ENCODE measurements around the gene NUDT17.

DNA sequence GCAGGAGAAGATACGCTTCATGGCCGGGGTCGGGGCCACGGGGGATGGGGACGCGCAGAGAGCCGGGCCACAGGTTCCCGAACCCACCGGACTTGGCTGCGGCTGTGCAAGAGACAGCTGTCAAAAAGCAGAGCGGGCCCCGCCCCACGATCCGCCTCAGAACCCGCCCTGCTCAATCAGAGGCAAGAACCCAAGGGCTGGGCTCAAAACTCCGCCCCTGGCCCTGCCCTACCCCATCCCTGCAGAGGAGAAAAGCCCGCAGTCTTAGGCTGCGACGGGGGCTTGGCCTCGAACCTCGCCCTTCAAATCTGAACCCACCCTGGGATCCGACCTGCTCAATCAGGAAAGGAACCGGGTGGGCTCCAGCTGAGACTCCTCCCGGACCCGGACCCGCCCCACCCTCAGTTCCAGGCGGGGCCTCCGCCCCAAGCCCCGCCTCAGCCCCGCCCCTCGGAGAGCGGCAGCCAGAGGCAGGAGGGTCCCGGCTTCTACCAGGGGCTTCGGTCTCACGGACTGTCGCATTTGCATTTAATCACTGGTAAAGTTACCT is 40.4 kb downstream of the NUDT17 start, which contains the start of gene ANKRD35:
- TF ChIP-seq GLIS3 (CRISPR knock-in tag; IDR thresholded peaks at IDR 0.05) (no peak), BACH2 (CRISPR knock-in tag; IDR thresholded peaks at IDR 0.05; ENCODE audit: borderline replicate concordance) (no peak)
- TF ChIP-seq, protein P1, sequence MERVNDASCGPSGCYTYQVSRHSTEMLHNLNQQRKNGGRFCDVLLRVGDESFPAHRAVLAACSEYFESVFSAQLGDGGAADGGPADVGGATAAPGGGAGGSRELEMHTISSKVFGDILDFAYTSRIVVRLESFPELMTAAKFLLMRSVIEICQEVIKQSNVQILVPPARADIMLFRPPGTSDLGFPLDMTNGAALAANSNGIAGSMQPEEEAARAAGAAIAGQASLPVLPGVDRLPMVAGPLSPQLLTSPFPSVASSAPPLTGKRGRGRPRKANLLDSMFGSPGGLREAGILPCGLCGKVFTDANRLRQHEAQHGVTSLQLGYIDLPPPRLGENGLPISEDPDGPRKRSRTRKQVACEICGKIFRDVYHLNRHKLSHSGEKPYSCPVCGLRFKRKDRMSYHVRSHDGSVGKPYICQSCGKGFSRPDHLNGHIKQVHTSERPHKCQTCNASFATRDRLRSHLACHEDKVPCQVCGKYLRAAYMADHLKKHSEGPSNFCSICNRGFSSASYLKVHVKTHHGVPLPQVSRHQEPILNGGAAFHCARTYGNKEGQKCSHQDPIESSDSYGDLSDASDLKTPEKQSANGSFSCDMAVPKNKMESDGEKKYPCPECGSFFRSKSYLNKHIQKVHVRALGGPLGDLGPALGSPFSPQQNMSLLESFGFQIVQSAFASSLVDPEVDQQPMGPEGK (CRISPR knock-in tag; IDR thresholded peaks at IDR 0.05; ENCODE audit: borderline replicate concordance), result no peak

Measured in SK-N-SH treated with all-trans-retinoic acid at 6 μM for 48 hours (cell line).